GM23338 (cell line): ENCODE measurements around the gene MSL1. TPM values are rescaled to one million over a fixed set of nuclear protein-coding genes. Genes with fewer than 3 reads are reported as not detected.
A peak's percentile ranks its signal among the peaks of the same experiment; 100 is the strongest.

ENCODE experiments used
- ATAC-seq: fragments of 200-7000 bp; cut with Tn5 transposase; 3 replicates; pipeline ENCODE4 v1.9.1; 2020
- DNase-seq: peaks from one replicate; pipeline ENCODE4 v3.0.0-alpha.2; 2015; ENCODE audit warnings: low spot score
- H2AFZ ChIP-seq: fragments of 200-600 bp; sonication (generic); 2 replicates; pipeline ENCODE4 v1.8.0; 2016; ENCODE audit warnings: antibody characterized with exemption, mild to moderate bottlenecking, moderate library complexity
- H3F3A ChIP-seq: fragments of 200-600 bp; sonication (generic); replicated peaks from 2 replicates; pipeline ENCODE4 v1.8.0; 2017; ENCODE audit warnings: antibody characterized with exemption, mixed run types, low read depth
- H3K27ac ChIP-seq: fragments of 200-600 bp; sonication (generic); 2 replicates; pipeline ENCODE4 v1.6.1; 2016; ENCODE audit warnings: low read depth
- H3K27me3 ChIP-seq: fragments of 200-600 bp; sonication (generic); 2 replicates; pipeline ENCODE4 v1.8.0; 2016; ENCODE audit warnings: mild to moderate bottlenecking, mixed run types, moderate library complexity; ENCODE audit not compliant: insufficient read depth
- H3K36me3 ChIP-seq: fragments of 200-600 bp; sonication (generic); 2 replicates; pipeline ENCODE4 v1.8.0; 2016; ENCODE audit warnings: mild to moderate bottlenecking; ENCODE audit not compliant: insufficient read depth
- H3K4me1 ChIP-seq: fragments of 200-600 bp; sonication (generic); 2 replicates; pipeline ENCODE4 v1.8.0; 2016; ENCODE audit warnings: mild to moderate bottlenecking, moderate library complexity; ENCODE audit not compliant: insufficient read depth
- H3K4me2 ChIP-seq: fragments of 200-600 bp; sonication (generic); 2 replicates; pipeline ENCODE4 v1.7.1; 2017; ENCODE audit warnings: mixed run types
- H3K4me3 ChIP-seq: fragments of 200-600 bp; sonication (generic); 2 replicates; pipeline ENCODE4 v1.6.1; 2016; ENCODE audit warnings: mixed run types
- H3K79me2 ChIP-seq: fragments of 200-600 bp; sonication (generic); replicated peaks from 2 replicates; pipeline ENCODE4 v1.8.0; 2017; ENCODE audit warnings: mild to moderate bottlenecking; ENCODE audit not compliant: insufficient read depth
- H3K9me2 ChIP-seq: fragments of 200-600 bp; sonication (generic); 2 replicates; pipeline ENCODE4 v1.8.0; 2017; ENCODE audit not compliant: insufficient read depth
- H4K20me1 ChIP-seq: fragments of 200-600 bp; sonication (generic); replicated peaks from 2 replicates; pipeline ENCODE4 v1.8.0; 2017; ENCODE audit warnings: mild to moderate bottlenecking; ENCODE audit not compliant: insufficient read depth
- H3K27ac Mint-ChIP-seq: 2 replicates; pipeline ENCODE4 v1.8.0; 2020; ENCODE audit warnings: inconsistent platforms, mild to moderate bottlenecking, moderate library complexity, mixed read lengths
- H3K27me3 Mint-ChIP-seq: 3 replicates; pipeline ENCODE4 v1.8.0; 2022; ENCODE audit warnings: low read depth, mild to moderate bottlenecking, moderate library complexity, mixed read lengths, inconsistent platforms; ENCODE audit not compliant: insufficient read depth, poor library complexity
- H3K36me3 Mint-ChIP-seq: 3 replicates; pipeline ENCODE4 v1.8.0; 2021; ENCODE audit warnings: low read depth, mild to moderate bottlenecking, inconsistent platforms, moderate library complexity, mixed read lengths
- H3K4me1 Mint-ChIP-seq: 3 replicates; pipeline ENCODE4 v1.8.0; 2020; ENCODE audit warnings: mild to moderate bottlenecking, inconsistent platforms, mixed read lengths
- H3K4me3 Mint-ChIP-seq: 3 replicates; pipeline ENCODE4 v1.8.0; 2021; ENCODE audit warnings: moderate library complexity, mild to moderate bottlenecking, inconsistent platforms, mixed read lengths
- H3K9me3 Mint-ChIP-seq: 3 replicates; pipeline ENCODE4 v1.8.0; 2020; ENCODE audit warnings: moderate library complexity, mild to moderate bottlenecking, inconsistent platforms, mixed read lengths
- CREB1 ChIP-seq: fragments of 250-450 bp; sonication (Bioruptor Pico); IDR thresholded peaks from 2 replicates; pipeline ENCODE4 v1.5.0; 2020; ENCODE audit warnings: low read depth, mild to moderate bottlenecking, moderate library complexity
- EZH2 ChIP-seq: fragments of 200-600 bp; sonication (generic); IDR thresholded peaks from one replicate; pipeline ENCODE4 v1.8.0; 2017; ENCODE audit warnings: antibody characterized with exemption, mild to moderate bottlenecking, low read depth; ENCODE audit not compliant: unreplicated experiment
- EZH2phosphoT487 ChIP-seq: fragments of 200-600 bp; sonication (generic); IDR thresholded peaks from one replicate; pipeline ENCODE4 v1.8.1; 2018; ENCODE audit warnings: antibody characterized with exemption; ENCODE audit not compliant: unreplicated experiment
- JUNB ChIP-seq: IDR thresholded peaks from one replicate; pipeline ENCODE4 v1.6.1; 2016; ENCODE audit warnings: antibody characterized with exemption; ENCODE audit not compliant: unreplicated experiment
- NANOG ChIP-seq: IDR thresholded peaks from 2 replicates; pipeline ENCODE4 v1.6.1; 2016; ENCODE audit warnings: antibody characterized with exemption, borderline replicate concordance
- POLR2AphosphoS5 ChIP-seq: IDR thresholded peaks from 2 replicates; pipeline ENCODE4 v1.6.1; 2016; ENCODE audit warnings: antibody characterized with exemption, low read depth
- STAT1 ChIP-seq: IDR thresholded peaks from one replicate; pipeline ENCODE4 v1.6.1; 2016; ENCODE audit warnings: antibody characterized with exemption; ENCODE audit not compliant: unreplicated experiment
- ZNF114 ChIP-seq: fragments of 250-450 bp; sonication (Bioruptor Pico); IDR thresholded peaks from 2 replicates; pipeline ENCODE4 v1.5.0; 2020; ENCODE audit warnings: mild to moderate bottlenecking, moderate library complexity
- ZNF331 ChIP-seq: fragments of 250-450 bp; sonication (Bioruptor Pico); IDR thresholded peaks from 2 replicates; pipeline ENCODE4 v1.5.0; 2020; ENCODE audit warnings: low read depth, mild to moderate bottlenecking, moderate library complexity
- polyA plus RNA-seq: library from polyadenylated mRNA; unstranded; fragments of >200 nt; fragmentation: Nextera tagmentation; extraction: Ambion mirVana; gene quantifications from 2 replicates; pipeline ENCODE4 v1.2.1, GENCODE V29; 2016
- total RNA-seq: library from RNA; depleted of rRNA; stranded (reverse); fragments of >200 nt; shearing (Covaris generic); gene quantifications from 2 replicates; pipeline ENCODE4 v1.2.3, GENCODE V29; 2014
- TF ChIP-seq, protein P1 (sequence below): IDR thresholded peaks from one replicate; pipeline ENCODE4 v1.6.1; 2018; ENCODE audit warnings: antibody characterized with exemption; ENCODE audit not compliant: unreplicated experiment
- TF ChIP-seq, protein P2 (sequence below), 2 experiments: fragments of 200-600 bp in 1 of 2; sonication (generic) in 1 of 2; conservative IDR thresholded peaks; 2 replicates each; pipeline versions ENCODE4 v1.5.1 to v1.6.1; 2016 to 2017; ENCODE audit warnings: antibody characterized with exemption in 2 of 2, low read depth in 2 of 2, mild to moderate bottlenecking in 2 of 2, moderate library complexity in 1 of 2
- TF ChIP-seq, protein P3 (sequence below): fragments of 250-450 bp; sonication (Bioruptor Pico); IDR thresholded peaks from 2 replicates; pipeline ENCODE4 v1.5.0; 2020; ENCODE audit warnings: mild to moderate bottlenecking, moderate library complexity
- TF ChIP-seq, protein P4 (sequence below): IDR thresholded peaks from 2 replicates; pipeline ENCODE4 v1.6.1; 2016; ENCODE audit warnings: antibody characterized with exemption

MSL1 gene
- total and polyA plus RNA-seq, 2 experiments from 2014 or later: 16.2 to 56.5 TPM

DNA sequence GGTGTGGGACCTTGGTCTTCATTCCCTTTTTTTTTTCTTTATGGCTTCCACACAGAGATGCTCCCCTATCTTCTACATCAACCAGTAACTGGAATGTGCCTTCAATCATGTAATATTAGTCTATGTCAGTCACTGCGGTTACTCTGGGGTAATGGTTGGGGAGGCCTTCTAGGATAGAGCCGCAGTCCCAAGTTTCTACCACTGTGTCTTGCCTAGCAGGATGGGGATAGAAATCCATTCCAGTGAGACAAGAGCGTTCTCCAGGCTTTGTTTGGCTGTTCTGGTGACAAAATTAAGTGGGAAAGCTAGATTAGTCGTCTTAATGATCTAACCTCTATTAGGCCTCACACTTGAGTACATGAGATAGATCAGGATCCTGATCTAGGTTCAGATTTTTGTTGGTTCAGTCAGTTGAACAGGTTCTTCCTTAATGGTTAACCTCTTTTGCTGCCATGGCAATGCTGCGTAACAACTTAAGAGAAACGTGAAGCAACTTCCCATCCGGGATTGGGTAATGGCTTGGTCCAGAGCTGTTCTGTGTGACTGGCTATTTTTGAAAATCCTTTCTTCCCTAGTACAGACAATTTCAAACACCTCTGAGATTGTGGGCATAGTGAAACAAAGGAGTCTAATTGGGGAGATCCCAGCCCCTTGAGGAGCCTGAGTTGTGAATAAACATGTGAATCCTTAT, 8.7 kb downstream of the MSL1 start:
- peak overlapping the region; percentile 46 for H3K27ac Mint-ChIP-seq

More for the DNA sequence above, 8.7 kb downstream of the MSL1 start:
- TF ChIP-seq, protein P1, sequence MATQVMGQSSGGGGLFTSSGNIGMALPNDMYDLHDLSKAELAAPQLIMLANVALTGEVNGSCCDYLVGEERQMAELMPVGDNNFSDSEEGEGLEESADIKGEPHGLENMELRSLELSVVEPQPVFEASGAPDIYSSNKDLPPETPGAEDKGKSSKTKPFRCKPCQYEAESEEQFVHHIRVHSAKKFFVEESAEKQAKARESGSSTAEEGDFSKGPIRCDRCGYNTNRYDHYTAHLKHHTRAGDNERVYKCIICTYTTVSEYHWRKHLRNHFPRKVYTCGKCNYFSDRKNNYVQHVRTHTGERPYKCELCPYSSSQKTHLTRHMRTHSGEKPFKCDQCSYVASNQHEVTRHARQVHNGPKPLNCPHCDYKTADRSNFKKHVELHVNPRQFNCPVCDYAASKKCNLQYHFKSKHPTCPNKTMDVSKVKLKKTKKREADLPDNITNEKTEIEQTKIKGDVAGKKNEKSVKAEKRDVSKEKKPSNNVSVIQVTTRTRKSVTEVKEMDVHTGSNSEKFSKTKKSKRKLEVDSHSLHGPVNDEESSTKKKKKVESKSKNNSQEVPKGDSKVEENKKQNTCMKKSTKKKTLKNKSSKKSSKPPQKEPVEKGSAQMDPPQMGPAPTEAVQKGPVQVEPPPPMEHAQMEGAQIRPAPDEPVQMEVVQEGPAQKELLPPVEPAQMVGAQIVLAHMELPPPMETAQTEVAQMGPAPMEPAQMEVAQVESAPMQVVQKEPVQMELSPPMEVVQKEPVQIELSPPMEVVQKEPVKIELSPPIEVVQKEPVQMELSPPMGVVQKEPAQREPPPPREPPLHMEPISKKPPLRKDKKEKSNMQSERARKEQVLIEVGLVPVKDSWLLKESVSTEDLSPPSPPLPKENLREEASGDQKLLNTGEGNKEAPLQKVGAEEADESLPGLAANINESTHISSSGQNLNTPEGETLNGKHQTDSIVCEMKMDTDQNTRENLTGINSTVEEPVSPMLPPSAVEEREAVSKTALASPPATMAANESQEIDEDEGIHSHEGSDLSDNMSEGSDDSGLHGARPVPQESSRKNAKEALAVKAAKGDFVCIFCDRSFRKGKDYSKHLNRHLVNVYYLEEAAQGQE: no peak
- TF ChIP-seq, protein P2, sequence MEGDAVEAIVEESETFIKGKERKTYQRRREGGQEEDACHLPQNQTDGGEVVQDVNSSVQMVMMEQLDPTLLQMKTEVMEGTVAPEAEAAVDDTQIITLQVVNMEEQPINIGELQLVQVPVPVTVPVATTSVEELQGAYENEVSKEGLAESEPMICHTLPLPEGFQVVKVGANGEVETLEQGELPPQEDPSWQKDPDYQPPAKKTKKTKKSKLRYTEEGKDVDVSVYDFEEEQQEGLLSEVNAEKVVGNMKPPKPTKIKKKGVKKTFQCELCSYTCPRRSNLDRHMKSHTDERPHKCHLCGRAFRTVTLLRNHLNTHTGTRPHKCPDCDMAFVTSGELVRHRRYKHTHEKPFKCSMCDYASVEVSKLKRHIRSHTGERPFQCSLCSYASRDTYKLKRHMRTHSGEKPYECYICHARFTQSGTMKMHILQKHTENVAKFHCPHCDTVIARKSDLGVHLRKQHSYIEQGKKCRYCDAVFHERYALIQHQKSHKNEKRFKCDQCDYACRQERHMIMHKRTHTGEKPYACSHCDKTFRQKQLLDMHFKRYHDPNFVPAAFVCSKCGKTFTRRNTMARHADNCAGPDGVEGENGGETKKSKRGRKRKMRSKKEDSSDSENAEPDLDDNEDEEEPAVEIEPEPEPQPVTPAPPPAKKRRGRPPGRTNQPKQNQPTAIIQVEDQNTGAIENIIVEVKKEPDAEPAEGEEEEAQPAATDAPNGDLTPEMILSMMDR (conservative IDR thresholded peaks at IDR 0.05; ENCODE audit: low read depth in 2 of 2): no peak
- TF ChIP-seq EZH2phosphoT487 (no peak), CREB1 (CRISPR knock-in tag) (no peak), POLR2AphosphoS5 (no peak), NANOG (no peak), ZNF114 (CRISPR knock-in tag) (no peak), ZNF331 (CRISPR knock-in tag) (no peak), STAT1 (no peak), JUNB (no peak), EZH2 (no peak)
- TF ChIP-seq, protein P3, sequence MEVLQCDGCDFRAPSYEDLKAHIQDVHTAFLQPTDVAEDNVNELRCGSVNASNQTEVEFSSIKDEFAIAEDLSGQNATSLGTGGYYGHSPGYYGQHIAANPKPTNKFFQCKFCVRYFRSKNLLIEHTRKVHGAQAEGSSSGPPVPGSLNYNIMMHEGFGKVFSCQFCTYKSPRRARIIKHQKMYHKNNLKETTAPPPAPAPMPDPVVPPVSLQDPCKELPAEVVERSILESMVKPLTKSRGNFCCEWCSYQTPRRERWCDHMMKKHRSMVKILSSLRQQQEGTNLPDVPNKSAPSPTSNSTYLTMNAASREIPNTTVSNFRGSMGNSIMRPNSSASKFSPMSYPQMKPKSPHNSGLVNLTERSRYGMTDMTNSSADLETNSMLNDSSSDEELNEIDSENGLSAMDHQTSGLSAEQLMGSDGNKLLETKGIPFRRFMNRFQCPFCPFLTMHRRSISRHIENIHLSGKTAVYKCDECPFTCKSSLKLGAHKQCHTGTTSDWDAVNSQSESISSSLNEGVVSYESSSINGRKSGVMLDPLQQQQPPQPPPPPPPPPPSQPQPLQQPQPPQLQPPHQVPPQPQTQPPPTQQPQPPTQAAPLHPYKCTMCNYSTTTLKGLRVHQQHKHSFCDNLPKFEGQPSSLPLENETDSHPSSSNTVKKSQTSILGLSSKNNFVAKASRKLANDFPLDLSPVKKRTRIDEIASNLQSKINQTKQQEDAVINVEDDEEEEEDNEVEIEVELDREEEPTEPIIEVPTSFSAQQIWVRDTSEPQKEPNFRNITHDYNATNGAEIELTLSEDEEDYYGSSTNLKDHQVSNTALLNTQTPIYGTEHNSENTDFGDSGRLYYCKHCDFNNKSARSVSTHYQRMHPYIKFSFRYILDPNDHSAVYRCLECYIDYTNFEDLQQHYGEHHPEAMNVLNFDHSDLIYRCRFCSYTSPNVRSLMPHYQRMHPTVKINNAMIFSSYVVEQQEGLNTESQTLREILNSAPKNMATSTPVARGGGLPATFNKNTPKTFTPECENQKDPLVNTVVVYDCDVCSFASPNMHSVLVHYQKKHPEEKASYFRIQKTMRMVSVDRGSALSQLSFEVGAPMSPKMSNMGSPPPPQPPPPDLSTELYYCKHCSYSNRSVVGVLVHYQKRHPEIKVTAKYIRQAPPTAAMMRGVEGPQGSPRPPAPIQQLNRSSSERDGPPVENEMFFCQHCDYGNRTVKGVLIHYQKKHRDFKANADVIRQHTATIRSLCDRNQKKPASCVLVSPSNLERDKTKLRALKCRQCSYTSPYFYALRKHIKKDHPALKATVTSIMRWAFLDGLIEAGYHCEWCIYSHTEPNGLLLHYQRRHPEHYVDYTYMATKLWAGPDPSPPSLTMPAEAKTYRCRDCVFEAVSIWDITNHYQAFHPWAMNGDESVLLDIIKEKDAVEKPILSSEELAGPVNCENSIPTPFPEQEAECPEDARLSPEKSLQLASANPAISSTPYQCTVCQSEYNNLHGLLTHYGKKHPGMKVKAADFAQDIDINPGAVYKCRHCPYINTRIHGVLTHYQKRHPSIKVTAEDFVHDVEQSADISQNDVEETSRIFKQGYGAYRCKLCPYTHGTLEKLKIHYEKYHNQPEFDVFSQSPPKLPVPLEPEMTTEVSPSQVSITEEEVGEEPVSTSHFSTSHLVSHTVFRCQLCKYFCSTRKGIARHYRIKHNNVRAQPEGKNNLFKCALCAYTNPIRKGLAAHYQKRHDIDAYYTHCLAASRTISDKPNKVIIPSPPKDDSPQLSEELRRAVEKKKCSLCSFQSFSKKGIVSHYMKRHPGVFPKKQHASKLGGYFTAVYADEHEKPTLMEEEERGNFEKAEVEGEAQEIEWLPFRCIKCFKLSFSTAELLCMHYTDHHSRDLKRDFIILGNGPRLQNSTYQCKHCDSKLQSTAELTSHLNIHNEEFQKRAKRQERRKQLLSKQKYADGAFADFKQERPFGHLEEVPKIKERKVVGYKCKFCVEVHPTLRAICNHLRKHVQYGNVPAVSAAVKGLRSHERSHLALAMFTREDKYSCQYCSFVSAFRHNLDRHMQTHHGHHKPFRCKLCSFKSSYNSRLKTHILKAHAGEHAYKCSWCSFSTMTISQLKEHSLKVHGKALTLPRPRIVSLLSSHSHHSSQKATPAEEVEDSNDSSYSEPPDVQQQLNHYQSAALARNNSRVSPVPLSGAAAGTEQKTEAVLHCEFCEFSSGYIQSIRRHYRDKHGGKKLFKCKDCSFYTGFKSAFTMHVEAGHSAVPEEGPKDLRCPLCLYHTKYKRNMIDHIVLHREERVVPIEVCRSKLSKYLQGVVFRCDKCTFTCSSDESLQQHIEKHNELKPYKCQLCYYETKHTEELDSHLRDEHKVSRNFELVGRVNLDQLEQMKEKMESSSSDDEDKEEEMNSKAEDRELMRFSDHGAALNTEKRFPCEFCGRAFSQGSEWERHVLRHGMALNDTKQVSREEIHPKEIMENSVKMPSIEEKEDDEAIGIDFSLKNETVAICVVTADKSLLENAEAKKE (CRISPR knock-in tag): no peak
- TF ChIP-seq, protein P4, sequence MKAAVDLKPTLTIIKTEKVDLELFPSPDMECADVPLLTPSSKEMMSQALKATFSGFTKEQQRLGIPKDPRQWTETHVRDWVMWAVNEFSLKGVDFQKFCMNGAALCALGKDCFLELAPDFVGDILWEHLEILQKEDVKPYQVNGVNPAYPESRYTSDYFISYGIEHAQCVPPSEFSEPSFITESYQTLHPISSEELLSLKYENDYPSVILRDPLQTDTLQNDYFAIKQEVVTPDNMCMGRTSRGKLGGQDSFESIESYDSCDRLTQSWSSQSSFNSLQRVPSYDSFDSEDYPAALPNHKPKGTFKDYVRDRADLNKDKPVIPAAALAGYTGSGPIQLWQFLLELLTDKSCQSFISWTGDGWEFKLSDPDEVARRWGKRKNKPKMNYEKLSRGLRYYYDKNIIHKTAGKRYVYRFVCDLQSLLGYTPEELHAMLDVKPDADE: no peak
- peaks cover 47% of the 10 kb centered on the region for H3F3A ChIP-seq
- peak overlapping the region; percentile 79 for H3K27ac ChIP-seq
- peaks cover 86% of the 10 kb centered on the region for H3K36me3 ChIP-seq
- no peak for DNase-seq
- ATAC-seq: no peak
- no peak overlapping the region for H3K4me3 Mint-ChIP-seq
- H3K9me3 Mint-ChIP-seq: no peaks in the 10 kb centered on the region
- H3K4me3 ChIP-seq: no peak overlapping the region
- no peaks in the 10 kb centered on the region for H3K9me2 ChIP-seq
- peaks cover 2% of the 10 kb centered on the region for H3K27me3 Mint-ChIP-seq
- H4K20me1 ChIP-seq: peaks cover 26% of the 10 kb centered on the region
- peaks cover 96% of the 10 kb centered on the region for H3K36me3 Mint-ChIP-seq
- no peak overlapping the region for H3K4me2 ChIP-seq
- no peaks in the 10 kb centered on the region; the same call in 1 of the 3 replicates for H3K4me1 Mint-ChIP-seq
- no peaks in the 10 kb centered on the region for H3K4me1 ChIP-seq
- H3K27me3 ChIP-seq: no peaks in the 10 kb centered on the region
- peaks cover 39% of the 10 kb centered on the region for H3K79me2 ChIP-seq
- no peak overlapping the region for H2AFZ ChIP-seq
